ENCODE results near the gene MFAP5. TPM values are rescaled to one million over a fixed set of nuclear protein-coding genes. Genes with fewer than 3 reads are reported as not detected.

The MFAP5 gene
- polyA plus RNA-seq, 3 donors = not detected

DNA sequence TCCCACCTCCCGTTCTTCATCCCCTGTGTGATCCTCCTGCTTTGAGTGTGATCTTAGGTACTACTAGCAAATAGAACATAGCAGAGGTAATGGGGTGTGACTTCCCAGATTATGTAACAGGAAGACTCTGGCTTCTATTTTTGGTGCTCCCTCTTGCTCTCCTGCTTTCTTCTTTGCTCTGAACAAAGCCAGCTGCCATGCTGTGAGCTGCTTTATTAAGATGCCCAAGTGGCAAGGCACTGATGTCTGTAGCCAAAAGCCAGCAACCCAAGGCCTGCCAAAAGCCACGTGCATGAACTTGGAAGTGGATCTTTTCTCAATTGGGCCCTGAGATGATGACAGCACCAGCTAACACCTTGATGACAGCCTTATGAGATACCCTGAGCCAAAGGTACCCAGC lies 5.8 kb upstream of the MFAP5 start:
- H3K9me3 Mint-ChIP-seq = peaks cover 5 to 18% (median 11%) of the 10 kb centered on the region in 7 donors
- peak overlapping the region; percentile 52 for H2AFZ ChIP-seq (ENCODE audit: insufficient read depth, low read depth, low read length, poor library complexity, severe bottlenecking)
- H3K27ac ChIP-seq (ENCODE audit: low read depth in 1 of 2, low read length in 2 of 2) = peak overlapping the region; percentile 0 to 52
- peaks cover 0 to 8% of the 10 kb centered on the region in 2 donors for H3K9me3 ChIP-seq (replicated peaks in 1 of 2; ENCODE audit: control insufficient read depth in 1 of 2, insufficient read depth in 1 of 2, low read length in 2 of 2)
- intact Hi-C loops (cut with micrococcal nuclease) = loop anchor here (10.0 kb wide), 2 partner anchors 186 to 386 kb away; no protein-coding TSS in a partner anchor
- H4K20me1 ChIP-seq (ENCODE audit: insufficient read depth, low read length) = no peaks in the 10 kb centered on the region
- H3K4me2 ChIP-seq (replicated peaks; ENCODE audit: extremely low read depth, low read length, poor library complexity, severe bottlenecking) = peak overlapping the region; percentile 35
- H3K36me3 Mint-ChIP-seq = peaks cover 0 to 9% of the 10 kb centered on the region in 2 donors
- 88% methylated on average over 1 of the region's 2 CpGs for WGBS (ENCODE audit: insufficient coverage)
- peaks cover 30 to 33% of the 10 kb centered on the region in 2 donors for H3K4me1 ChIP-seq (ENCODE audit: control insufficient read depth in 1 of 2, insufficient read depth in 2 of 2, low read length in 2 of 2)
- no peaks in the 10 kb centered on the region for H3K36me3 ChIP-seq (replicated peaks in 1 of 2; ENCODE audit: control insufficient read depth in 1 of 2, insufficient read depth in 2 of 2, low read length in 2 of 2)
- peak overlapping the region in 1 of 2 donors; percentile 72 for H3K4me3 Mint-ChIP-seq
- TF ChIP-seq CTCF (IDR thresholded peaks at IDR 0.05) = no peak
- no peaks in the 10 kb centered on the region for H3K27me3 ChIP-seq (ENCODE audit: control insufficient read depth in 2 of 2, insufficient read depth in 2 of 2, low read length in 2 of 2)
- H3K79me2 ChIP-seq (ENCODE audit: insufficient read depth, low read length) = no peaks in the 10 kb centered on the region
- peak overlapping the region in 1 of 3 experiments; percentile 34 for H3K4me3 ChIP-seq (replicated peaks in 1 of 3; ENCODE audit: low read depth in 2 of 3, low read length in 3 of 3)
- H3K4me1 Mint-ChIP-seq = peaks cover 38% of the 10 kb centered on the region
- no peak overlapping the region for H3K9ac ChIP-seq (ENCODE audit: insufficient read depth, low read length, poor library complexity, severe bottlenecking)
- H3K27me3 Mint-ChIP-seq (ENCODE audit: low read depth in 3 of 3) = peaks cover 1 to 3% (median 3%) of the 10 kb centered on the region in 3 donors
- DNase-seq = no peak
- H3K27ac Mint-ChIP-seq = peak overlapping the region in 5 of 7 donors; percentile 54 to 77 (median 66)

- no CpG with 5 or more reads among the region's 2 CpGs for WGBS (ENCODE audit: insufficient coverage)
- Histone ChIP-seq H3K9ac (ENCODE audit: insufficient read depth, low read length, poor library complexity, severe bottlenecking) (no peak overlapping the region), H3K4me3 (replicated peaks in 1 of 3; ENCODE audit: low read depth in 2 of 3, low read length in 3 of 3) (no peak overlapping the region), H3K79me2 (ENCODE audit: insufficient read depth, low read length) (no peaks in the 10 kb centered on the region), H4K20me1 (ENCODE audit: insufficient read depth, low read length) (no peaks in the 10 kb centered on the region), H3K27ac (ENCODE audit: low read depth in 1 of 2, low read length in 2 of 2) (peak overlapping the region; percentile 8 to 31), H3K27me3 (ENCODE audit: control insufficient read depth in 2 of 2, insufficient read depth in 2 of 2, low read length in 2 of 2) (no peaks in the 10 kb centered on the region), H3K36me3 (replicated peaks in 1 of 2; ENCODE audit: control insufficient read depth in 1 of 2, insufficient read depth in 2 of 2, low read length in 2 of 2) (no peaks in the 10 kb centered on the region), H3K4me1 (ENCODE audit: control insufficient read depth in 1 of 2, insufficient read depth in 2 of 2, low read length in 2 of 2) (peaks cover 30 to 33% of the 10 kb centered on the region in 2 donors), H2AFZ (ENCODE audit: insufficient read depth, low read depth, low read length, poor library complexity, severe bottlenecking) (no peak overlapping the region), H3K4me2 (replicated peaks; ENCODE audit: extremely low read depth, low read length, poor library complexity, severe bottlenecking) (no peak overlapping the region), H3K9me3 (replicated peaks in 1 of 2; ENCODE audit: control insufficient read depth in 1 of 2, insufficient read depth in 1 of 2, low read length in 2 of 2) (peaks cover 0 to 4% of the 10 kb centered on the region in 2 donors)
- H3K36me3 Mint-ChIP-seq = peaks cover 0 to 7% of the 10 kb centered on the region in 2 donors
- peaks cover 2 to 11% (median 8%) of the 10 kb centered on the region in 7 donors for H3K9me3 Mint-ChIP-seq
- H3K4me3 Mint-ChIP-seq = no peak overlapping the region
- intact Hi-C loops (cut with micrococcal nuclease) = loop anchor here (10.0 kb wide), 2 partner anchors 188 to 388 kb away; no protein-coding TSS in a partner anchor
- H3K27me3 Mint-ChIP-seq (ENCODE audit: low read depth in 3 of 3) = peaks cover under 1 to 3% (median 3%) of the 10 kb centered on the region in 3 donors
- peak overlapping the region; percentile 25 to 82 (median 62) for H3K27ac Mint-ChIP-seq
- DNase-seq = peak in 2 of 3 donors; percentile 54 to 63
- peaks cover 37% of the 10 kb centered on the region for H3K4me1 Mint-ChIP-seq
- TF ChIP-seq CTCF (IDR thresholded peaks at IDR 0.05) = no peak
These were observed 4.6 kb upstream of the MFAP5 start for GRCh38 chr12:8667270-8667669.

Measured in CD14-positive monocyte (primary cell).